Neural cell (in vitro differentiated cells): ENCODE measurements around the gene SUSD4. TPM values are rescaled to one million over a fixed set of nuclear protein-coding genes. Genes with fewer than 3 reads are reported as not detected.

Source experiments
- H2AFZ ChIP-seq: fragments of 200-600, 300-800 bp; sonication (generic), shearing (Covaris generic); 2 replicates; pipeline ENCODE4 v1.6.0; 2014; ENCODE audit warnings: low read depth, mild to moderate bottlenecking, antibody characterized with exemption, low read length, moderate library complexity
- H3F3A ChIP-seq: fragments of 200-600 bp; shearing (Covaris generic); 2 replicates; pipeline ENCODE4 v1.6.1; 2016; ENCODE audit warnings: mild to moderate bottlenecking, moderate library complexity, mixed read lengths, antibody characterized with exemption, low read length; ENCODE audit not compliant: insufficient read depth, poor library complexity, severe bottlenecking
- H3K27ac ChIP-seq: fragments of 200-600, 300-800 bp; sonication (generic), shearing (Covaris generic); 2 replicates; pipeline ENCODE4 v1.5.1; 2014; ENCODE audit warnings: mild to moderate bottlenecking, low read length, moderate library complexity
- H3K27me3 ChIP-seq: fragments of 300-800, 200-600 bp; sonication (generic), shearing (Covaris generic); 2 replicates; pipeline ENCODE4 v1.6.0; 2014; ENCODE audit warnings: mild to moderate bottlenecking, low read depth, low read length, moderate library complexity; ENCODE audit not compliant: insufficient read depth
- H3K36me3 ChIP-seq: fragments of 300-800, 200-600 bp; sonication (generic), shearing (Covaris generic); 2 replicates; pipeline ENCODE4 v1.5.1; 2014; ENCODE audit warnings: mild to moderate bottlenecking, antibody characterized with exemption, low read length, moderate library complexity; ENCODE audit not compliant: insufficient read depth
- H3K4me2 ChIP-seq: fragments of 300-800, 200-600 bp; sonication (generic), shearing (Covaris generic); 2 replicates; pipeline ENCODE4 v1.6.0; 2014; ENCODE audit warnings: mild to moderate bottlenecking, low read length
- H3K4me3 ChIP-seq: fragments of 300-800, 200-600 bp; sonication (generic), shearing (Covaris generic); 2 replicates; pipeline ENCODE4 v1.5.1; 2014; ENCODE audit warnings: mild to moderate bottlenecking, low read length, moderate library complexity
- H3K79me2 ChIP-seq: fragments of 200-600 bp; shearing (Covaris generic); replicated peaks from 2 replicates; pipeline ENCODE4 v1.6.0; 2014; ENCODE audit warnings: mild to moderate bottlenecking, low read length, moderate library complexity; ENCODE audit not compliant: insufficient read depth
- H3K9ac ChIP-seq: fragments of 300-800, 200-600 bp; sonication (generic), shearing (Covaris generic); 2 replicates; pipeline ENCODE4 v1.6.1; 2016; ENCODE audit warnings: mild to moderate bottlenecking, low read length, mixed read lengths
- H3K9me2 ChIP-seq: fragments of 200-600 bp; shearing (Covaris generic); 2 replicates; pipeline ENCODE4 v1.6.1; 2016; ENCODE audit warnings: mild to moderate bottlenecking, low read length, mixed read lengths; ENCODE audit not compliant: insufficient read depth
- H3K9me3 ChIP-seq: fragments of 200-600, 300-800 bp; sonication (generic), shearing (Covaris generic); 2 replicates; pipeline ENCODE4 v1.6.1; 2016; ENCODE audit warnings: mild to moderate bottlenecking, mixed run types, low read length, moderate library complexity, mixed read lengths
- H4K20me1 ChIP-seq: fragments of 200-600 bp; shearing (Covaris generic); 2 replicates; pipeline ENCODE4 v1.6.1; 2016; ENCODE audit warnings: mild to moderate bottlenecking, mixed run types; ENCODE audit not compliant: insufficient read depth
- EP300 ChIP-seq: fragments of 450-650 bp; conservative IDR thresholded peaks from 2 replicates; pipeline ENCODE4 v1.6.1; 2014; ENCODE audit warnings: antibody characterized with exemption, mild to moderate bottlenecking, moderate library complexity; ENCODE audit not compliant: poor library complexity, severe bottlenecking
- EZH2 ChIP-seq: fragments of 200-600, 300-800 bp; shearing (Covaris generic), sonication (generic); IDR thresholded peaks from 2 replicates; pipeline ENCODE4 v1.6.1; 2014; ENCODE audit warnings: antibody characterized with exemption, low read length, borderline replicate concordance, mild to moderate bottlenecking; ENCODE audit not compliant: insufficient read depth, poor library complexity, severe bottlenecking
- MXI1 ChIP-seq: fragments of 450-650 bp; conservative IDR thresholded peaks from 2 replicates; pipeline ENCODE4 v1.6.1; 2014; ENCODE audit warnings: antibody characterized with exemption, mild to moderate bottlenecking; ENCODE audit not compliant: poor library complexity, severe bottlenecking
- POLR2AphosphoS5 ChIP-seq: IDR thresholded peaks from 2 replicates; pipeline ENCODE4 v1.6.1; 2012
- RAD21 ChIP-seq: fragments of 450-650 bp; conservative IDR thresholded peaks from 2 replicates; pipeline ENCODE4 v1.6.1; 2014; ENCODE audit warnings: antibody characterized with exemption, mild to moderate bottlenecking, moderate library complexity
- REST ChIP-seq: IDR thresholded peaks from 2 replicates; pipeline ENCODE4 v1.6.1; 2012; ENCODE audit warnings: borderline replicate concordance
- SMC3 ChIP-seq: fragments of 450-650 bp; conservative IDR thresholded peaks from 2 replicates; pipeline ENCODE4 v1.6.1; 2014; ENCODE audit warnings: antibody characterized with exemption, mild to moderate bottlenecking, moderate library complexity; ENCODE audit not compliant: poor library complexity
- TAF1 ChIP-seq: IDR thresholded peaks from 2 replicates; pipeline ENCODE4 v1.6.1; 2012; ENCODE audit warnings: low read depth
- polyA plus RNA-seq: library from polyadenylated mRNA; depleted of rRNA; stranded (reverse); fragments of >200 nt; gene quantifications from 2 replicates; pipeline ENCODE4 v1.2.3, GENCODE V29; 2014
- TF ChIP-seq, protein P1 (sequence below): fragments of 450-650 bp; IDR thresholded peaks from 2 replicates; pipeline ENCODE4 v1.5.1; 2014; ENCODE audit warnings: antibody characterized with exemption, mild to moderate bottlenecking, moderate library complexity; ENCODE audit not compliant: poor library complexity, severe bottlenecking

SUSD4 gene
- polyA plus RNA-seq, 1 donor from 2014 or later: 31.5 TPM

DNA sequence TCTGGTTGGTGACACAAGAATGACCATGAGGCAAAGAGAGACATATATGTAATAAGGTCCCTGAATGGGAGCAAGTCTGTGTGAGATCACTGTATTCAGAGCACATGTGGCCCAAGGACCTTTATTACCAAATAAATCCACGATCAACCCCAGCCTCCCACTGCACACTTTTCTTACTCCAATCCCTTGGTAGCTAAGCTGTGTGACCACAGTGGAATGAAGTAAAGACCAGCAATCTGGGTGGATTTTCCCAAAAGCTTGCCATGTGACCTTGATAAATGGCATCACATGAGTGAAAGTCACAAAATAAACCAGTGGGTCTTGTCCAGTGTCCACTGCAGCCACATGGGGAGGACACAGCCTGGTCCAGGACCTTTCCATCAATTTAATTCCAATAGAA lies 184.2 kb downstream of the SUSD4 start:
- Histone ChIP-seq H3K79me2 (no peaks in the 10 kb centered on the region), H3K4me2 (no peak overlapping the region), H3K27me3 (no peaks in the 10 kb centered on the region), H3K36me3 (no peaks in the 10 kb centered on the region), H2AFZ (no peak overlapping the region), H3K9me2 (no peaks in the 10 kb centered on the region), H4K20me1 (no peaks in the 10 kb centered on the region), H3K9me3 (no peaks in the 10 kb centered on the region), H3K9ac (no peak overlapping the region), H3K4me3 (no peak overlapping the region), H3F3A (no peaks in the 10 kb centered on the region), H3K27ac (no peak overlapping the region)
- TF ChIP-seq POLR2AphosphoS5: no peak
- no peak for TF ChIP-seq RAD21
- TF ChIP-seq EZH2: no peak
- TF ChIP-seq, protein P1, sequence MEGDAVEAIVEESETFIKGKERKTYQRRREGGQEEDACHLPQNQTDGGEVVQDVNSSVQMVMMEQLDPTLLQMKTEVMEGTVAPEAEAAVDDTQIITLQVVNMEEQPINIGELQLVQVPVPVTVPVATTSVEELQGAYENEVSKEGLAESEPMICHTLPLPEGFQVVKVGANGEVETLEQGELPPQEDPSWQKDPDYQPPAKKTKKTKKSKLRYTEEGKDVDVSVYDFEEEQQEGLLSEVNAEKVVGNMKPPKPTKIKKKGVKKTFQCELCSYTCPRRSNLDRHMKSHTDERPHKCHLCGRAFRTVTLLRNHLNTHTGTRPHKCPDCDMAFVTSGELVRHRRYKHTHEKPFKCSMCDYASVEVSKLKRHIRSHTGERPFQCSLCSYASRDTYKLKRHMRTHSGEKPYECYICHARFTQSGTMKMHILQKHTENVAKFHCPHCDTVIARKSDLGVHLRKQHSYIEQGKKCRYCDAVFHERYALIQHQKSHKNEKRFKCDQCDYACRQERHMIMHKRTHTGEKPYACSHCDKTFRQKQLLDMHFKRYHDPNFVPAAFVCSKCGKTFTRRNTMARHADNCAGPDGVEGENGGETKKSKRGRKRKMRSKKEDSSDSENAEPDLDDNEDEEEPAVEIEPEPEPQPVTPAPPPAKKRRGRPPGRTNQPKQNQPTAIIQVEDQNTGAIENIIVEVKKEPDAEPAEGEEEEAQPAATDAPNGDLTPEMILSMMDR: no peak
- no peak for TF ChIP-seq TAF1

- H3K36me3 ChIP-seq: no peaks in the 10 kb centered on the region
- no peak overlapping the region for H3K27ac ChIP-seq
- H3K4me2 ChIP-seq: no peak overlapping the region
- H3K4me3 ChIP-seq: no peak overlapping the region
- H2AFZ ChIP-seq: no peak overlapping the region
- no peaks in the 10 kb centered on the region for H3K9me2 ChIP-seq
- H4K20me1 ChIP-seq: no peaks in the 10 kb centered on the region
- no peaks in the 10 kb centered on the region for H3K9me3 ChIP-seq
- TF ChIP-seq POLR2AphosphoS5: no peak
- TF ChIP-seq MXI1: no peak
- TF ChIP-seq REST: no peak
- TF ChIP-seq TAF1: no peak
- H3K27me3 ChIP-seq: no peaks in the 10 kb centered on the region
- no peak overlapping the region for H3K9ac ChIP-seq
- no peaks in the 10 kb centered on the region for H3K79me2 ChIP-seq
- no peaks in the 10 kb centered on the region for H3F3A ChIP-seq
Measured at GRCh38 chr1:223179280-223179679, 184.7 kb downstream of the SUSD4 start.

GRCh38 chr1:223177681-223178080 lies 186.3 kb downstream of the SUSD4 start:
- H3K27ac ChIP-seq: no peak overlapping the region
- H3K27me3 ChIP-seq: no peaks in the 10 kb centered on the region

More at GRCh38 chr1:223177681-223178080, 186.3 kb downstream of the SUSD4 start:
- no peak for TF ChIP-seq EP300
- TF ChIP-seq MXI1: no peak
- TF ChIP-seq, protein P1: no peak
- TF ChIP-seq SMC3: no peak
- no peak for TF ChIP-seq POLR2AphosphoS5
- TF ChIP-seq REST: no peak
- no peak for TF ChIP-seq EZH2
- TF ChIP-seq RAD21: no peak
- no peak for TF ChIP-seq TAF1
- Histone ChIP-seq H3K9me2 (no peaks in the 10 kb centered on the region), H3K9ac (no peak overlapping the region), H3F3A (no peaks in the 10 kb centered on the region), H4K20me1 (no peaks in the 10 kb centered on the region), H3K36me3 (no peaks in the 10 kb centered on the region), H3K79me2 (no peaks in the 10 kb centered on the region), H3K4me2 (no peak overlapping the region), H3K4me3 (no peak overlapping the region), H3K9me3 (no peaks in the 10 kb centered on the region), H2AFZ (no peak overlapping the region)
